ENCODE measurements around the gene RGS14.

GRCh38 chr5:177369645-177370440 lies 12.1 kb downstream of the RGS14 start:
- TF ChIP-seq POLR2A (IDR thresholded peaks at IDR 0.05; ENCODE audit: low read depth, low read length) (no peak), POLR2AphosphoS5 (IDR thresholded peaks at IDR 0.05; ENCODE audit: insufficient read depth, low read depth, low read length) (no peak), CTCF (IDR thresholded peaks at IDR 0.05; ENCODE audit: extremely low read depth in 1 of 2, insufficient read depth in 1 of 2, low read depth in 1 of 2, low read length in 2 of 2) (no peak), EZH2 (IDR thresholded peaks at IDR 0.05; ENCODE audit: borderline replicate concordance, low read depth, low read length, severe bottlenecking) (no peak), JUN (IDR thresholded peaks at IDR 0.05; ENCODE audit: borderline replicate concordance, insufficient read depth, insufficient read length, low read depth) (no peak), MAX (IDR thresholded peaks at IDR 0.05; ENCODE audit: insufficient read depth, insufficient read length) (no peak), MYC (IDR thresholded peaks at IDR 0.05; ENCODE audit: low read depth, low read length) (no peak), FOS (IDR thresholded peaks at IDR 0.05; ENCODE audit: borderline replicate concordance, insufficient read depth, low read length) (no peak), GATA2 (IDR thresholded peaks at IDR 0.05; ENCODE audit: insufficient read depth, insufficient read length, low read depth, low read length) (no peak)
